ENCODE measurements around the gene PNISR. TPM values are rescaled to one million over a fixed set of nuclear protein-coding genes. Genes with fewer than 3 reads are reported as not detected.

The PNISR gene
- total RNA-seq, 1 donor from 2014 or later: 109 TPM

- intact Hi-C loops (cut with DNase I): no loop called here
- Histone ChIP-seq H3K36me3 (peaks cover 25% of the 10 kb centered on the region), H3K27ac (no peak overlapping the region), H3K4me1 (peaks cover 60% of the 10 kb centered on the region), H3K4me3 (no peak overlapping the region), H3K27me3 (ENCODE audit: low read depth) (no peaks in the 10 kb centered on the region), H3K9me3 (no peaks in the 10 kb centered on the region)
- no peak for ATAC-seq
- DNase-seq: no peak
- no peak for TF ChIP-seq CTCF (IDR thresholded peaks at IDR 0.05)
Measured at GRCh38 chr6:99416892-99417767, 8.0 kb downstream of the PNISR start.

- H3K4me1 ChIP-seq: peaks cover 54% of the 10 kb centered on the region
- H3K27ac ChIP-seq: no peak overlapping the region
- H3K4me3 ChIP-seq: no peak overlapping the region
- intact Hi-C loops (cut with DNase I): no loop called here
- ATAC-seq (no peak), DNase-seq (no peak)
- no peaks in the 10 kb centered on the region for H3K27me3 ChIP-seq (ENCODE audit: low read depth)
- no peaks in the 10 kb centered on the region for H3K9me3 ChIP-seq
- no peak for TF ChIP-seq CTCF (IDR thresholded peaks at IDR 0.05)
- H3K36me3 ChIP-seq: peaks cover 25% of the 10 kb centered on the region
Measured at GRCh38 chr6:99416226-99416625, 8.9 kb downstream of the PNISR start.

- H3K27me3 ChIP-seq (ENCODE audit: low read depth): no peaks in the 10 kb centered on the region
- no peak for TF ChIP-seq CTCF (IDR thresholded peaks at IDR 0.05)
- intact Hi-C loops (cut with DNase I): no loop called here
- H3K4me3 ChIP-seq: no peak overlapping the region
- H3K9me3 ChIP-seq: no peaks in the 10 kb centered on the region
- ATAC-seq (no peak), DNase-seq (no peak)
- peaks cover 29% of the 10 kb centered on the region for H3K36me3 ChIP-seq
- no peak overlapping the region for H3K27ac ChIP-seq
- peaks cover 46% of the 10 kb centered on the region for H3K4me1 ChIP-seq
Measured at GRCh38 chr6:99415446-99415845, 9.7 kb downstream of the PNISR start.

GRCh38 chr6:99412065-99412464 lies 13.0 kb downstream of the PNISR start:
- H3K27ac ChIP-seq: no peak overlapping the region
- intact Hi-C loops (cut with DNase I): no loop called here
- DNase-seq (no peak), ATAC-seq (no peak)
- no peak for TF ChIP-seq CTCF (IDR thresholded peaks at IDR 0.05)
- no peaks in the 10 kb centered on the region for H3K27me3 ChIP-seq (ENCODE audit: low read depth)
- H3K4me1 ChIP-seq: peaks cover 35% of the 10 kb centered on the region
- no peaks in the 10 kb centered on the region for H3K9me3 ChIP-seq
- H3K4me3 ChIP-seq: no peak overlapping the region
- peaks cover 61% of the 10 kb centered on the region for H3K36me3 ChIP-seq

- Histone ChIP-seq H3K4me3 (no peak overlapping the region), H3K4me1 (peaks cover 15% of the 10 kb centered on the region), H3K36me3 (peaks cover 85% of the 10 kb centered on the region), H3K27ac (no peak overlapping the region), H3K9me3 (no peaks in the 10 kb centered on the region), H3K27me3 (ENCODE audit: low read depth) (no peaks in the 10 kb centered on the region)
- intact Hi-C loops (cut with DNase I): no loop called here
- ATAC-seq: no peak
- no peak for TF ChIP-seq CTCF (IDR thresholded peaks at IDR 0.05)
- DNase-seq: no peak
Measured at GRCh38 chr6:99409672-99410071, 15.4 kb downstream of the PNISR start.

Measured in lower lobe of right lung (tissue), 2 donors.